OCI-LY3 (cell line): ENCODE results near the gene HMGCLL1.

ENCODE experiments used
- H2AFZ ChIP-seq: fragments of 200-600, 300-600 bp; shearing (Covaris generic); 2 replicates; pipeline ENCODE4 v1.6.0; 2014; ENCODE audit warnings: antibody characterized with exemption, low read depth, low read length
- H3K27ac ChIP-seq: fragments of 200-600, 300-600 bp; sonication (generic); 2 replicates; pipeline ENCODE4 v1.5.1; 2014; ENCODE audit warnings: mild to moderate bottlenecking, low read length, moderate library complexity, mixed read lengths
- H3K27me3 ChIP-seq: fragments of 200-600, 300-600 bp; sonication (generic); 2 replicates; pipeline ENCODE4 v1.6.1; 2014; ENCODE audit warnings: low read depth, low read length, mixed read lengths
- H3K36me3 ChIP-seq: fragments of 200-600, 300-600 bp; sonication (generic); replicated peaks from 2 replicates; pipeline ENCODE3; 2014; ENCODE audit warnings: low read depth, low read length, mixed read lengths
- H3K4me1 ChIP-seq: fragments of 300-600, 200-600 bp; sonication (generic); 2 replicates; pipeline ENCODE4 v1.6.1; 2014; ENCODE audit warnings: low read length, mixed read lengths
- H3K4me2 ChIP-seq: fragments of 200-600, 300-600 bp; sonication (generic); 2 replicates; pipeline ENCODE4 v1.6.1; 2014; ENCODE audit warnings: low read length, mixed read lengths
- H3K4me3 ChIP-seq: fragments of 300-600, 200-600 bp; sonication (generic); 2 replicates; pipeline ENCODE4 v1.5.1; 2014; ENCODE audit warnings: antibody characterized with exemption, mild to moderate bottlenecking, low read length, moderate library complexity
- H3K79me2 ChIP-seq: fragments of 300-600, 200-600 bp; shearing (Covaris generic); 2 replicates; pipeline ENCODE4 v1.6.1; 2014; ENCODE audit warnings: mild to moderate bottlenecking, low read length, mixed read lengths
- H3K9ac ChIP-seq: fragments of 300-600, 200-600 bp; shearing (Covaris generic); 2 replicates; pipeline ENCODE4 v1.6.0; 2014; ENCODE audit warnings: mild to moderate bottlenecking, low read length, moderate library complexity
- H3K9me3 ChIP-seq: fragments of 200-600, 300-600 bp; shearing (Covaris generic); 2 replicates; pipeline ENCODE4 v1.6.1; 2014; ENCODE audit warnings: low read length, mixed read lengths; ENCODE audit not compliant: insufficient read depth
- H4K20me1 ChIP-seq: fragments of 200-600, 300-600 bp; sonication (generic); 2 replicates; pipeline ENCODE4 v1.6.1; 2016; ENCODE audit warnings: low read length, mixed read lengths; ENCODE audit not compliant: insufficient read depth
- EZH2phosphoT487 ChIP-seq: fragments of 200-600 bp; shearing (Covaris generic); IDR thresholded peaks from 2 replicates; pipeline ENCODE4 v1.6.1; 2018; ENCODE audit warnings: antibody characterized with exemption, mixed run types, low read depth
- TF ChIP-seq, protein P1 (sequence below): fragments of 200-600, 300-600 bp; sonication (generic); IDR thresholded peaks from 2 replicates; pipeline ENCODE4 v1.5.1; 2014; ENCODE audit warnings: antibody characterized with exemption, low read length, low read depth

Gene HMGCLL1

GRCh38 chr6:55576811-55577210 lies 2.2 kb downstream of the HMGCLL1 start:
- Histone ChIP-seq H3K27ac (no peak overlapping the region), H3K79me2 (no peaks in the 10 kb centered on the region), H4K20me1 (no peaks in the 10 kb centered on the region), H3K9me3 (peaks cover 4% of the 10 kb centered on the region; the same call in 1 of the 2 replicates), H3K27me3 (no peaks in the 10 kb centered on the region), H3K9ac (no peak overlapping the region), H3K4me2 (no peak overlapping the region), H2AFZ (no peak overlapping the region), H3K4me3 (no peak overlapping the region), H3K4me1 (no peaks in the 10 kb centered on the region), H3K36me3 (no peaks in the 10 kb centered on the region)
- TF ChIP-seq EZH2phosphoT487, result no peak
- TF ChIP-seq, protein P1, sequence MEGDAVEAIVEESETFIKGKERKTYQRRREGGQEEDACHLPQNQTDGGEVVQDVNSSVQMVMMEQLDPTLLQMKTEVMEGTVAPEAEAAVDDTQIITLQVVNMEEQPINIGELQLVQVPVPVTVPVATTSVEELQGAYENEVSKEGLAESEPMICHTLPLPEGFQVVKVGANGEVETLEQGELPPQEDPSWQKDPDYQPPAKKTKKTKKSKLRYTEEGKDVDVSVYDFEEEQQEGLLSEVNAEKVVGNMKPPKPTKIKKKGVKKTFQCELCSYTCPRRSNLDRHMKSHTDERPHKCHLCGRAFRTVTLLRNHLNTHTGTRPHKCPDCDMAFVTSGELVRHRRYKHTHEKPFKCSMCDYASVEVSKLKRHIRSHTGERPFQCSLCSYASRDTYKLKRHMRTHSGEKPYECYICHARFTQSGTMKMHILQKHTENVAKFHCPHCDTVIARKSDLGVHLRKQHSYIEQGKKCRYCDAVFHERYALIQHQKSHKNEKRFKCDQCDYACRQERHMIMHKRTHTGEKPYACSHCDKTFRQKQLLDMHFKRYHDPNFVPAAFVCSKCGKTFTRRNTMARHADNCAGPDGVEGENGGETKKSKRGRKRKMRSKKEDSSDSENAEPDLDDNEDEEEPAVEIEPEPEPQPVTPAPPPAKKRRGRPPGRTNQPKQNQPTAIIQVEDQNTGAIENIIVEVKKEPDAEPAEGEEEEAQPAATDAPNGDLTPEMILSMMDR, result no peak

DNA sequence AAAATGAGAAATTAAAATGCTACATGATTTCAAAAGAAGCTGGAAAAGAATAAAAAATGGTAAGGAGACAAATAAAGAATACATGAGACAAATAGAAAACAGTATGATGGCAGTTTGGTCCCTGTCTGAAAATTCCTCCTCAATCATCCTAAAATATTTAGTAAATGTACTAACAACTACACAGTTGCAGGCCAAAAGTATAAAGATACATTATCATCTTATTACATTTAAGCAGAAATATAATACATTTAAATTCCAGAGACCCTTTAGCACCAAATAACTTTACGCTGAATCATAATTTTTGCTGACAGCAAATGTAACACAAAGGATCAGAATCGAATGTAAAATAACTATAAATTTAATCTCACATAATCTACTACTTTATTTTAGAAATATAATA lies 4.4 kb downstream of the HMGCLL1 start:
- no peaks in the 10 kb centered on the region for H3K4me1 ChIP-seq
- no peak overlapping the region for H3K27ac ChIP-seq
- H3K27me3 ChIP-seq, result no peaks in the 10 kb centered on the region
- H3K36me3 ChIP-seq, result no peaks in the 10 kb centered on the region
- H3K4me2 ChIP-seq, result no peak overlapping the region
- peaks cover 4% of the 10 kb centered on the region; the same call in 1 of the 2 replicates for H3K9me3 ChIP-seq
- no peak overlapping the region for H2AFZ ChIP-seq
- no peaks in the 10 kb centered on the region for H4K20me1 ChIP-seq
- no peaks in the 10 kb centered on the region for H3K79me2 ChIP-seq
- TF ChIP-seq, protein P1, result no peak
- no peak for TF ChIP-seq EZH2phosphoT487
- no peak overlapping the region for H3K9ac ChIP-seq
- no peak overlapping the region for H3K4me3 ChIP-seq

DNA sequence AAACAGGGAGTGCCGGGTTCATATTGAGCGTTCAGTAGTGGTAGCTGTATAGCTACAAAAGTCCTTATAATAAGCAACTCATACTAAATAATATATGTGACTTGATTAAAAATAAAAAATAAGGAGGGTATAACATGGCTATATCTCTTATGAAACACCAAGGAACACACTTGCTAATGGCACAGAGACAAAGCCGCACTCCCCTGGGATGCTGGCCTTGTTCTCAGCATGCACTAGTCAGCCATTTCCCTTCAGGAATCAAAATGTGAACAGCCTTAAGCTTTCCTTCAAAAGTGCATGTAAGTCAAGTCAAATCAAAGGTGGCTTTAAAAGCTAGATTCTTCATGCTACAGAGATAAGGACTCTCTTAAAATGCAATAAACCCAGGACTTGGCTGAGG lies 9.4 kb downstream of the HMGCLL1 start:
- Histone ChIP-seq H3K9ac (no peak overlapping the region), H4K20me1 (no peaks in the 10 kb centered on the region), H3K27me3 (no peaks in the 10 kb centered on the region), H3K36me3 (no peaks in the 10 kb centered on the region), H3K27ac (no peak overlapping the region), H3K4me2 (no peak overlapping the region), H2AFZ (no peak overlapping the region), H3K79me2 (no peaks in the 10 kb centered on the region), H3K9me3 (peaks cover 4% of the 10 kb centered on the region; the same call in 1 of the 2 replicates), H3K4me1 (no peaks in the 10 kb centered on the region), H3K4me3 (no peak overlapping the region)
- TF ChIP-seq EZH2phosphoT487, result no peak
- TF ChIP-seq, protein P1, result no peak

DNA sequence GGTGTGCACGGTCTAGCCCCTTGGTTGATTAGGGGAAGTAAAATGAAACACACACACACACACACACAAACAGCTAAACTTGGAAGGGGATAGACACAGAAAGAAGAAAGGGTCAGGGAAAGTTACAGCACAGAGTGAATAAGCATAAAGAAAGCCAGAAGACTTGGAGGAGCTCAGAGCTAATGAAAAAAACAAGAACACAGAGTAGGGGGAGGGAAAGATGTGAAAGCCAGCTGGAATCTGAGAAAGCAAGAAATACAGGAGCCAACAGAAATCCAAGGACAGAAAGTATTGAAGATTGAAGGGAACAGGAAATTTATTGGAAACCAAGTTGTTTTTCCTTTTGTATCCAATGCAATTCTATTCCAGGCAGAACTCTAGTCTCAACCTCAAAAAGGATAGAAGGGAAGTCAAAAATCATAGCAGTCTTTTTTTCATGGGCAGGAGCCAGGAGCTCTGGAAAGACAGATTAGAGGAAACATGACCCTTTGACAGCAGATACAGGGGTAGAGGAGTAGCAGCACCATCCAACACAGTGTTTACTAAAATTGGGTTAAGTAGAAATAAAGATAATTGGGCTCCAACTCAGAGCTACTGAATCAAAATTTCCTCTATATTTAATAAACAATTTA lies 10.1 kb downstream of the HMGCLL1 start:
- Histone ChIP-seq H3K4me1 (no peaks in the 10 kb centered on the region), H4K20me1 (no peaks in the 10 kb centered on the region), H2AFZ (no peak overlapping the region), H3K27me3 (no peaks in the 10 kb centered on the region), H3K4me2 (no peak overlapping the region), H3K27ac (no peak overlapping the region), H3K79me2 (no peaks in the 10 kb centered on the region), H3K9me3 (peaks cover 4% of the 10 kb centered on the region; the same call in 1 of the 2 replicates), H3K9ac (no peak overlapping the region), H3K36me3 (no peaks in the 10 kb centered on the region), H3K4me3 (no peak overlapping the region)
- no peak for TF ChIP-seq EZH2phosphoT487
- TF ChIP-seq, protein P1, result no peak
